Neural crest cell (in vitro differentiated cells): ENCODE data around the gene NOTO. TPM values are rescaled to one million over a fixed set of nuclear protein-coding genes. Genes with fewer than 3 reads are reported as not detected.

ENCODE experiments used
- DNase-seq: peaks from one replicate; pipeline ENCODE4 v3.0.0; 2021; ENCODE audit warnings: low read depth, mixed read lengths, low spot score
- H3K27ac Mint-ChIP-seq: one replicate; pipeline ENCODE4 v1.8.0; 2021; ENCODE audit warnings: mild to moderate bottlenecking, mixed read lengths; ENCODE audit not compliant: unreplicated experiment
- H3K27me3 Mint-ChIP-seq: 2 replicates; pipeline ENCODE4 v1.8.0; 2021; ENCODE audit warnings: low read depth, mild to moderate bottlenecking, mixed read lengths
- H3K36me3 Mint-ChIP-seq: 2 replicates; pipeline ENCODE4 v1.8.0; 2021; ENCODE audit warnings: low read depth, mild to moderate bottlenecking, mixed read lengths
- H3K4me1 Mint-ChIP-seq: 2 replicates; pipeline ENCODE4 v1.8.0; 2021; ENCODE audit warnings: mixed read lengths
- H3K4me3 Mint-ChIP-seq: one replicate; pipeline ENCODE4 v1.8.0; 2021; ENCODE audit warnings: mild to moderate bottlenecking, mixed read lengths
- H3K9me3 Mint-ChIP-seq: 2 replicates; pipeline ENCODE4 v1.8.0; 2021; ENCODE audit warnings: mixed read lengths
- CTCF ChIP-seq: fragments of 200-600 bp; sonication (generic); conservative IDR thresholded peaks from 2 replicates; pipeline ENCODE4 v1.5.0; 2021; ENCODE audit warnings: antibody characterized with exemption, mild to moderate bottlenecking
- total RNA-seq: library from RNA; stranded (reverse); gene quantifications from 2 replicates; pipeline ENCODE4 v1.2.1, GENCODE V29; 2021

NOTO gene
- total RNA-seq, 1 donor from 2014 or later, result not detected

GRCh38 chr2:73239776-73240175 is 37.4 kb downstream of the NOTO start:
- Mint-ChIP-seq H3K27ac (no peak overlapping the region), H3K27me3 (no peaks in the 10 kb centered on the region), H3K4me1 (peaks cover 29% of the 10 kb centered on the region), H3K36me3 (peaks cover 2% of the 10 kb centered on the region), H3K9me3 (no peaks in the 10 kb centered on the region), H3K4me3 (no peak overlapping the region)
- DNase-seq, result no peak
- TF ChIP-seq CTCF, result no peak

GRCh38 chr2:73243884-73244570 is 41.7 kb downstream of the NOTO start:
- Mint-ChIP-seq H3K4me1 (no peaks in the 10 kb centered on the region), H3K36me3 (peaks cover 12% of the 10 kb centered on the region), H3K4me3 (no peak overlapping the region), H3K27me3 (no peaks in the 10 kb centered on the region), H3K9me3 (no peaks in the 10 kb centered on the region), H3K27ac (no peak overlapping the region)
- no peak for DNase-seq
- TF ChIP-seq CTCF, result no peak

- Mint-ChIP-seq H3K27me3 (no peaks in the 10 kb centered on the region), H3K36me3 (peaks cover 15% of the 10 kb centered on the region), H3K9me3 (no peaks in the 10 kb centered on the region), H3K27ac (no peak overlapping the region), H3K4me1 (no peaks in the 10 kb centered on the region), H3K4me3 (no peak overlapping the region)
- TF ChIP-seq CTCF, result no peak
- DNase-seq, result no peak
Observed at GRCh38 chr2:73244580-73244979, 42.2 kb downstream of the NOTO start.

GRCh38 chr2:73246850-73247249 is 44.5 kb downstream of the NOTO start:
- Mint-ChIP-seq H3K27me3 (no peaks in the 10 kb centered on the region), H3K4me3 (no peak overlapping the region), H3K36me3 (peaks cover 16% of the 10 kb centered on the region), H3K4me1 (no peaks in the 10 kb centered on the region), H3K27ac (no peak overlapping the region), H3K9me3 (no peaks in the 10 kb centered on the region)
- no peak for DNase-seq
- TF ChIP-seq CTCF, result no peak

- H3K27me3 Mint-ChIP-seq, result no peaks in the 10 kb centered on the region
- TF ChIP-seq CTCF, result no peak
- no peaks in the 10 kb centered on the region for H3K4me1 Mint-ChIP-seq
- no peak overlapping the region for H3K4me3 Mint-ChIP-seq
- no peaks in the 10 kb centered on the region for H3K9me3 Mint-ChIP-seq
- DNase-seq, result no peak
- peaks cover 14% of the 10 kb centered on the region for H3K36me3 Mint-ChIP-seq
- no peak overlapping the region for H3K27ac Mint-ChIP-seq
Observed at GRCh38 chr2:73249636-73250035, 47.3 kb downstream of the NOTO start.
